Upper lobe of right lung (tissue), 1 donor: Measurements from ENCODE around the gene AK1. TPM values are rescaled to one million over a fixed set of nuclear protein-coding genes. Genes with fewer than 3 reads are reported as not detected.

ENCODE experiments used
- ATAC-seq: fragments of 200-7000 bp; cut with Tn5 transposase; one replicate; pipeline ENCODE4 v1.9.1; 2020; ENCODE audit warnings: mild to moderate bottlenecking, moderate library complexity
- DNase-seq: peaks from one replicate; pipeline ENCODE4 v3.0.0-alpha.2; 2020
- H3K27ac ChIP-seq: fragments of 200-600 bp; one replicate; pipeline ENCODE4 v1.8.0; 2022
- H3K27me3 ChIP-seq: fragments of 200-600 bp; one replicate; pipeline ENCODE4 v1.8.0; 2022; ENCODE audit warnings: mild to moderate bottlenecking
- H3K36me3 ChIP-seq: fragments of 200-600 bp; one replicate; pipeline ENCODE4 v1.8.0; 2022
- H3K4me1 ChIP-seq: fragments of 200-600 bp; one replicate; pipeline ENCODE4 v1.8.0; 2022
- H3K4me3 ChIP-seq: fragments of 200-600 bp; one replicate; pipeline ENCODE4 v1.8.0; 2022; ENCODE audit warnings: mild to moderate bottlenecking
- H3K9me3 ChIP-seq: fragments of 200-600 bp; one replicate; pipeline ENCODE4 v1.8.0; 2022
- intact Hi-C: fragments of 100-400 bp; cut with DNase I; formaldehyde crosslinking; loops from one replicate; pipeline ENCODE4 v1.11.0; 2022
- total RNA-seq: library from RNA; stranded (reverse); fragmentation: NEBNext Ultra II Directional; extraction: Animal tissue kit (Norgen Biotek cat#: 25700); gene quantifications from one replicate; pipeline ENCODE4 v1.2.1, GENCODE V29; 2021
- TF ChIP-seq, protein P1 (sequence below): fragments of 200-600 bp; IDR thresholded peaks from one replicate; pipeline ENCODE4 v1.8.0; 2022; ENCODE audit warnings: antibody characterized with exemption
- donor health status: DM: no; HTN: yes; CAD: no; lungs with severe emphysema.

The AK1 gene
- total RNA-seq, 1 donor from 2014 or later: 158 TPM

DNA sequence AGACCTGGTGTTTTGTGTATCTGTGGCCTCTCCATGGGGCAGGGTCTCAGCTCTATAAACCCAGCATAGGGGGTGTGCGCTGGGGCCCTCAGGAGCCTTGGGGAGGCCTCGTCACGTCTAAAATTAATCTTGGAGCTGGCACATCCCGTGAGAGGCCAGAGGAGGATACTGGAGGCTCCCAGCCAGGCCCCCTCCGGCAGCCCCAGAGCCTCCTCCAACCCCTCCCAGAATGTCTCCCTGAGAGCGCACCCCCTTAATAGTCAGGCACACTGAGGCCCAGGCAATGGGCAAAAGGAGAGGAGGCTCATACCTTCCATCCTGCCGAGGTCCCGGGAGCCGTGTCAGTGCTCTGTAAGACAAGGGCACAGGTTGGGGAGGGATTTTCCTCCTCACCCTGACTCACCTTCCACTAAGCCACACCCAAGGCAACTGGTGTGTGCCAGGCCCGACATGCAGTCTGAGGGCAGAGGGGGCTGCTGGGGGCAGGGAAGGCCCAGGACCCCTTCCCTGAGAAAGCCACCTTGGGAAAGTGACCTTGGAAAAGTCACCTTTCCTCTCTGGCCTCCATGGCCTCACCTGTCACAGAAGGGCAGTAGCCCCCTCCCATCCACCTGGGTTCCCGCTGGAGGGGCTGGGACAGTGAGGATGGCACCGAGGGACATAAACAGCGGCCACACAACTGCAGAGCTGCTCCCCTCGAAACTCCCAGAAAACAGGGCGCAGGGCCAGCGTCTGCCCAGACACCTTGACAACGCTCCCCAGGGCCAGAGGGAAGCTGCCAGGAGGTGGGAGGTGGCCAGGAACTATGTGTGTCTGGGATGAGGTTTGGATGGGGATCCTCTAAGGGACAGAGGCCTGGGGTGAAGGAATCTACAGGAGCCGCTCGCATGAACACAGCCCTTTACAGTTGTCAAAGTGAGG, 2.9 kb downstream of the AK1 start:
- H3K4me1 ChIP-seq: peaks cover 40% of the 10 kb centered on the region
- peak overlapping the region; percentile 8 for H3K4me3 ChIP-seq
- no peaks in the 10 kb centered on the region for H3K27me3 ChIP-seq
- H3K27ac ChIP-seq: peak overlapping the region; percentile 2
- intact Hi-C loops: no loop called here
- ATAC-seq (no peak), DNase-seq (no peak)
- TF ChIP-seq, protein P1, sequence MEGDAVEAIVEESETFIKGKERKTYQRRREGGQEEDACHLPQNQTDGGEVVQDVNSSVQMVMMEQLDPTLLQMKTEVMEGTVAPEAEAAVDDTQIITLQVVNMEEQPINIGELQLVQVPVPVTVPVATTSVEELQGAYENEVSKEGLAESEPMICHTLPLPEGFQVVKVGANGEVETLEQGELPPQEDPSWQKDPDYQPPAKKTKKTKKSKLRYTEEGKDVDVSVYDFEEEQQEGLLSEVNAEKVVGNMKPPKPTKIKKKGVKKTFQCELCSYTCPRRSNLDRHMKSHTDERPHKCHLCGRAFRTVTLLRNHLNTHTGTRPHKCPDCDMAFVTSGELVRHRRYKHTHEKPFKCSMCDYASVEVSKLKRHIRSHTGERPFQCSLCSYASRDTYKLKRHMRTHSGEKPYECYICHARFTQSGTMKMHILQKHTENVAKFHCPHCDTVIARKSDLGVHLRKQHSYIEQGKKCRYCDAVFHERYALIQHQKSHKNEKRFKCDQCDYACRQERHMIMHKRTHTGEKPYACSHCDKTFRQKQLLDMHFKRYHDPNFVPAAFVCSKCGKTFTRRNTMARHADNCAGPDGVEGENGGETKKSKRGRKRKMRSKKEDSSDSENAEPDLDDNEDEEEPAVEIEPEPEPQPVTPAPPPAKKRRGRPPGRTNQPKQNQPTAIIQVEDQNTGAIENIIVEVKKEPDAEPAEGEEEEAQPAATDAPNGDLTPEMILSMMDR: no peak
- H3K9me3 ChIP-seq: no peaks in the 10 kb centered on the region
- peaks cover 28% of the 10 kb centered on the region for H3K36me3 ChIP-seq

DNA sequence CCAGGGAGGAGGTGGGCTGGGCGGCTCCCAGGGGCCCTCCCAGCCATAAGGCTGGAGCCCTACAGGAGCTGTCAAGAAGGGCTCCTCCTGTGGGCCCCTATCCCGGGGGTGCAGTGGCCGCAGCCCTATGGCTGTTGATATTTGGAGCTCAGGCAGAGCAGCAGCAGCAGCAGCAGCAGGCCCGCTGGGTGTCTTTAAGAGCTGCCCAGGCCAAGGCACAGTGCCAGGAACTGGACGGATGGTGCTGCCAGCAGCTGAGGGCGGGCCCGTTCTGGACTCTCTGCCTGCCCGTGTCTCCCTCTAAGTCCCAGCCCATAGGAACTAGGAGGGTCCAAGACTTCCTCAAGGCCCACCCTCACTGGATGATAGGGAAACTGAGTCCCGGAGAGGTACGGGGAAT, 3.6 kb downstream of the AK1 start:
- Histone ChIP-seq H3K9me3 (no peaks in the 10 kb centered on the region), H3K36me3 (peaks cover 31% of the 10 kb centered on the region), H3K4me3 (no peak overlapping the region), H3K27me3 (no peaks in the 10 kb centered on the region), H3K4me1 (peaks cover 47% of the 10 kb centered on the region), H3K27ac (peak overlapping the region; percentile 2)
- peak; percentile 16 for ATAC-seq
- intact Hi-C loops: no loop called here
- peak; percentile 86 for DNase-seq
- TF ChIP-seq, protein P1: no peak

DNA sequence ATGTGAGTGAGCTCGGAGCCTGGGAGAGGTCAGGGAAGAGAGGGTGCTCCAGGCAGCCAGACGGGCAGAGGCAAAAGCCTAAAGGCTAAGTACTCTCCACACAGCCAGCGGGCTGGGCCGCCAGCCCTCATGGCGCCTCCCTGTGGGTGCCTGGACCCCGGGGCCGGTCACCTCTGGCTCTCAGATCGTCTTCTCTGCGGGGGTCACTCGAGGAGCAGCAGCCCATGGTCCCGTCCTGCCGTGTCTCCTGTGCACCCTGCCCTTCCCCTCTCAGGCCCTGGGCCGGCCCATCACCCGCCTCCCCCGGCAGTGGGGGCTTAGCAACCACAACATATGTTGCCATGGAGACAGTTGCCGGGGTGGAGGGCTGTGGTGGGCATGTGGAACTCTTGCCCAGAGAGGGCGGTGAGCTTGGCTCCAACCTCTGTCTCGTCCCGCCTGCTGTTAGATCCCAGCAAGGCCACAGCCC, 4.2 kb downstream of the AK1 start:
- DNase-seq: no peak
- no peak for ATAC-seq
- no peaks in the 10 kb centered on the region for H3K27me3 ChIP-seq
- peaks cover 45% of the 10 kb centered on the region for H3K4me1 ChIP-seq
- TF ChIP-seq, protein P1: no peak
- intact Hi-C loops: no loop called here
- H3K9me3 ChIP-seq: no peaks in the 10 kb centered on the region
- peaks cover 31% of the 10 kb centered on the region for H3K36me3 ChIP-seq
- H3K4me3 ChIP-seq: no peak overlapping the region
- H3K27ac ChIP-seq: no peak overlapping the region

DNA sequence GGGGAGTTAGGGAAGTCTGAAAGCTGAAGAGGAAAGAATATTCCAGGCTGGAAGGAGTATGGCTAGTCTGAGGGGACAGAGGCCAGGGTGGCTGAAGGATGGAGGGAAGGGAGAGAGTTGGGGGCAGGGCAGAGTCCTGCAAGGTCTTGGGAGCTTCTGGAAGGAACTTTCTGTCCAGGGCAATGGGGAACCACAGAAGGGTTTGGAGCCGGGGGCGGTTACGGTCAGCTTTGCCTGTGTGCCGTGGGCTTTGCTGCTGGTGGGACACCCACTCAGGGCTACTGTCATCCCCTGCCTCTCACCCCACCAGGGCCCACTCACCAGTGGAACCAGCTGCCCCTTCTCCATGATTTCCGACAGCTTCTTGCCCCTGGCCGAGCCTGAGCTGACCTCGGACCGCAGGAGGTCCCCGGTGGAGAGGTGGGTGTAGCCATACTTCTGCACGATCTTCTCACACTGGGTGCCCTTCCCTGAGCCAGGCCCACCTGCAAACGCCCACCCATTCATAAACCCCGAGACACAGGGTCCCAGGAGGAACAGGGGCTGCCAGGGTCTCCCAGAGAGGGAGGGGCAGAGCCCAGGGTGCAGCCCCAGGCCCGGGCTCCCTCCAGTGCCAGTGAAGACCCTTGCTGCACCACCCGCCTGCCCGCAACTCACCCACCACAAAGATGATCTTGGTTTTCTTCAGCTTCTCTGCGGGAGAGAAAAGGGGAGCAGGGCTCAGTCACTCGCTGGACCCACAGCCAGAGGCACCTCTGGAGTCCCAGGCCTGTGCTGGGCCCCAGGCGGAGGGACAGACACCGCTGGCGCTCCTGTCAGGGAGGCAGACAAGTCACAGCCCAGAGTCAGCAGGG, 4.9 kb downstream of the AK1 start:
- no peak overlapping the region for H3K4me3 ChIP-seq
- DNase-seq (peak; percentile 63), ATAC-seq (no peak)
- no peaks in the 10 kb centered on the region for H3K9me3 ChIP-seq
- peaks cover 41% of the 10 kb centered on the region for H3K4me1 ChIP-seq
- H3K27me3 ChIP-seq: no peaks in the 10 kb centered on the region
- intact Hi-C loops: no loop called here
- peaks cover 37% of the 10 kb centered on the region for H3K36me3 ChIP-seq
- no peak overlapping the region for H3K27ac ChIP-seq
- TF ChIP-seq, protein P1: no peak

DNA sequence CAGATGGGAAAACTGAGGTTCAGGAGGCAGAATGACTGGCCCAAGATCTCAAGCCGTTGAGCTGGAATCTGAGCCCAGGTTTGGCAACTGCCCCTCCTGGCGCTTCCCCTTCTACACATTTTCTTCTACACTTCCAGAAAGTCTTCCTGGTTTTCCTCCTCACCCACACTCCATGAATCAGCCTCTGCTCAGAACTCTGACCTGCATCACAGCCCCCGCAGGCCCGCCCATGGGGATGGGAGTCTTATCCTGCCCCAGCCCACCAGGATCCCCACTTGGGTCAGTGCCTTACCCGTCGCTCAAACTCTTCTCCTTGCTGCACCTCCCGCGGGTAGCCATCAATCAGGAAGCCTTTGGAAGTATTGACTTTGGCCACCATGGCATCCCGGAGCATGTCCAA, 5.9 kb downstream of the AK1 start:
- intact Hi-C loops: no loop called here
- ATAC-seq: no peak
- TF ChIP-seq, protein P1: no peak

More for the DNA sequence above, 5.9 kb downstream of the AK1 start:
- Histone ChIP-seq H3K27me3 (no peaks in the 10 kb centered on the region), H3K4me1 (peaks cover 36% of the 10 kb centered on the region), H3K4me3 (no peak overlapping the region), H3K9me3 (no peaks in the 10 kb centered on the region), H3K36me3 (peaks cover 39% of the 10 kb centered on the region), H3K27ac (no peak overlapping the region)
- peak; percentile 57 for DNase-seq
